ENCODE results near the gene RAB44. TPM values are rescaled to one million over a fixed set of nuclear protein-coding genes. Genes with fewer than 3 reads are reported as not detected.
A peak's percentile ranks its signal among the peaks of the same experiment; 100 is the strongest.

The RAB44 gene
- total and polyA plus RNA-seq, 9 of the 15 experiments (the other 6 are each of a cell fraction or from before 2014, with no cell fraction given) = not detected

GRCh38 chr6:36765594-36766398 is 68.2 kb downstream of the RAB44 start (continued):
- TF ChIP-seq NR0B1 (IDR thresholded peaks at IDR 0.05; ENCODE audit: partially characterized antibody) (no peak), ZBTB8A (IDR thresholded peaks at IDR 0.05; ENCODE audit: partially characterized antibody) (no peak), TAF15 (IDR thresholded peaks at IDR 0.05; ENCODE audit: low read depth, low read length) (no peak), ZFPM2 (CRISPR knock-in tag; IDR thresholded peaks at IDR 0.05) (no peak), PTTG1 (tag; IDR thresholded peaks at IDR 0.05; ENCODE audit: low read depth) (no peak), SMC3 (conservative IDR thresholded peaks at IDR 0.05; ENCODE audit: insufficient read depth, low read depth, low read length) (peak; percentile 98), TAF1 (IDR thresholded peaks at IDR 0.05; ENCODE audit: control insufficient read depth, extremely low read depth, insufficient read depth, low read length, severe bottlenecking) (no peak), HMG20B (CRISPR knock-in tag; IDR thresholded peaks at IDR 0.05) (no peak), E2F8 (IDR thresholded peaks at IDR 0.05; ENCODE audit: low read depth, partially characterized antibody) (no peak), HDGF (IDR thresholded peaks at IDR 0.05) (no peak), ZBTB1 (CRISPR knock-in tag; IDR thresholded peaks at IDR 0.05; ENCODE audit: borderline replicate concordance, low read depth) (no peak), ZNF551 (CRISPR knock-in tag; IDR thresholded peaks at IDR 0.05) (no peak), SREBF2 (CRISPR knock-in tag; IDR thresholded peaks at IDR 0.05) (no peak), ATF4 (CRISPR knock-in tag; IDR thresholded peaks at IDR 0.05) (no peak), PTRF (tag; IDR thresholded peaks at IDR 0.05) (no peak), ARID1B (IDR thresholded peaks at IDR 0.05) (no peak), KDM4B (IDR thresholded peaks at IDR 0.05; ENCODE audit: borderline replicate concordance in 2 of 2, low read depth in 1 of 2) (peak in 1 of 2 experiments; percentile 35; a peak in 1 of 4 replicates), MEF2A (IDR thresholded peaks at IDR 0.05; ENCODE audit: control insufficient read depth, low read depth, low read length) (no peak), YY1 (IDR thresholded peaks at IDR 0.05; ENCODE audit: borderline replicate concordance in 1 of 3, control insufficient read depth in 1 of 3, extremely low read depth in 1 of 3, insufficient read depth in 3 of 3, insufficient read length in 1 of 3, insufficient replicate concordance in 2 of 3, low read depth in 1 of 3, low read length in 2 of 3) (peak in 1 of 3 experiments; percentile 30), ZNF668 (CRISPR knock-in tag; IDR thresholded peaks at IDR 0.05) (no peak), ZBTB43 (CRISPR knock-in tag; IDR thresholded peaks at IDR 0.05) (no peak)

Measured in K562 (cell line).